22Rv1 (cell line): Measurements from ENCODE around the gene ENO2.

Source experiments
- CTCF ChIP-seq: fragments of 450-650 bp; IDR thresholded peaks from 2 replicates; pipeline ENCODE4 v1.5.1; 2017; ENCODE audit warnings: mild to moderate bottlenecking
- ZFX ChIP-seq: fragments of 450-650 bp; IDR thresholded peaks from 2 replicates; pipeline ENCODE4 v1.6.1; 2017; ENCODE audit warnings: antibody characterized with exemption, borderline replicate concordance

GRCh38 chr12:6927379-6928021 lies 13.1 kb downstream of the ENO2 start, which contains the start of gene ATN1:
- no peak for TF ChIP-seq CTCF
- TF ChIP-seq ZFX = no peak
